IPS-11a (cell line): ENCODE data around the gene TRIO.

Source experiments
- H3K4me3 ChIP-seq: one replicate; pipeline ENCODE4 v1.5.1; 2013; ENCODE audit warnings: low read depth, low read length, control low read depth

Gene TRIO

GRCh38 chr5:14145435-14146334, 2.5 kb downstream of the TRIO start:
- peak overlapping the region; percentile 86 for H3K4me3 ChIP-seq

- no peak overlapping the region for H3K4me3 ChIP-seq
Observed at GRCh38 chr5:14146725-14147124, 3.6 kb downstream of the TRIO start.

- no peak overlapping the region for H3K4me3 ChIP-seq
Observed at GRCh38 chr5:14147210-14147609, 4.1 kb downstream of the TRIO start.

- no peak overlapping the region for H3K4me3 ChIP-seq
Observed at GRCh38 chr5:14148483-14148882, 5.3 kb downstream of the TRIO start.

GRCh38 chr5:14148890-14149671, 5.9 kb downstream of the TRIO start:
- no peak overlapping the region for H3K4me3 ChIP-seq

GRCh38 chr5:14149672-14150274, 6.6 kb downstream of the TRIO start:
- no peak overlapping the region for H3K4me3 ChIP-seq

GRCh38 chr5:14151416-14151815, 8.3 kb downstream of the TRIO start:
- H3K4me3 ChIP-seq, result no peak overlapping the region

GRCh38 chr5:14153071-14153864, 10.1 kb downstream of the TRIO start:
- H3K4me3 ChIP-seq, result no peak overlapping the region

GRCh38 chr5:14153932-14154731, 11.0 kb downstream of the TRIO start:
- H3K4me3 ChIP-seq, result no peak overlapping the region

- H3K4me3 ChIP-seq, result no peak overlapping the region
Observed at GRCh38 chr5:14155075-14155474, 11.9 kb downstream of the TRIO start.

- H3K4me3 ChIP-seq, result no peak overlapping the region
Observed at GRCh38 chr5:14155739-14156138, 12.6 kb downstream of the TRIO start.

- H3K4me3 ChIP-seq, result no peak overlapping the region
Observed at GRCh38 chr5:14156290-14156649, 13.1 kb downstream of the TRIO start.

GRCh38 chr5:14156650-14157492, 13.7 kb downstream of the TRIO start:
- no peak overlapping the region for H3K4me3 ChIP-seq

- no peak overlapping the region for H3K4me3 ChIP-seq
Observed at GRCh38 chr5:14157493-14157782, 14.3 kb downstream of the TRIO start.

GRCh38 chr5:14158890-14159666, 15.9 kb downstream of the TRIO start:
- H3K4me3 ChIP-seq, result no peak overlapping the region

GRCh38 chr5:14161825-14162556, 18.8 kb downstream of the TRIO start:
- H3K4me3 ChIP-seq, result no peak overlapping the region

- H3K4me3 ChIP-seq, result no peak overlapping the region
Observed at GRCh38 chr5:14164164-14165163, 21.3 kb downstream of the TRIO start.
